SK-N-MC (cell line): ENCODE measurements around the gene LIME1.

ENCODE experiments used
- EZH2 ChIP-seq: fragments of 200-600 bp; sonication (generic); IDR thresholded peaks from one replicate; pipeline ENCODE4 v1.6.1; 2017; ENCODE audit warnings: antibody characterized with exemption
- POLR2AphosphoS5 ChIP-seq: IDR thresholded peaks from 2 replicates; pipeline ENCODE4 v1.6.1; 2012; ENCODE audit warnings: mild to moderate bottlenecking, low read depth, low read length, borderline replicate concordance

DNA sequence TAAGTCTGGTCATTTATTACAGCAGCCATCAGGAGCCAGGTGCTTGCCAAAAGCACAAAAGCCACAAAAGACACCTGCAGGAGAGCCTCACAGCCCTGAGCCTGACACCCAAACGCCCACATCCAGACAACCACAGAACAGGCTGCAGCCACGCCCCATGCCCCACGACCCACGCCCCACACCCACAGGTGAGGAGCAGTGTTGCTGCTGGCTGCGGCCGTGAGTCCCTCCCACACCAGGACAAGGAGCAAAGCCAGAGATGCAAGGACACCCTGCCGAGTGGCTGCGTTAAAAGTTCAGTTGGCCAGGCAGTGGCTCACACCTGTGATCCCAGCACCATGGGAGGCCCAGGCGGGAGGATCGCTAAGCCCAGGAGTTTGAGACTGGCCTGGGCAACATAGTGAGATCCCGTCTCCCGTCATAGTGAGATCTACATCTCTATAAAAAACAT lies 46.1 kb downstream of the LIME1 start:
- TF ChIP-seq EZH2 (no peak), POLR2AphosphoS5 (no peak)
